K562 (cell line): ENCODE measurements around the gene CADM2. TPM values are rescaled to one million over a fixed set of nuclear protein-coding genes. Genes with fewer than 3 reads are reported as not detected.

Experiments
- ATAC-seq: fragments of 200-7000 bp; cut with Tn5 transposase; 3 replicates; pipeline ENCODE4 v1.9.1; 2020; ENCODE audit warnings: moderate library complexity
- BruUV-seq: library from RNA; stranded (reverse); fragments of 400-500 nt; replicated peaks from 2 replicates; lab custom pipeline; 2021; lab: Mats Ljungman, UMichigan
- CTCF ChIA-PET: fragments of 300-600 bp; formaldehyde crosslinking; extraction: SDS; loops from one replicate; lab custom pipeline; 2021; ENCODE audit warnings: low intra/inter-chr PET ratio; lab: Yijun Ruan, JAX
- POLR2A ChIA-PET: fragments of 300-600, 350-650 bp; sonication (Branson Sonifier 250); formaldehyde crosslinking; extraction: SDS; loops from one replicate; lab custom pipeline; 2021; ENCODE audit warnings: antibody characterized with exemption, inconsistent platforms; lab: Yijun Ruan, JAX
- DNase-seq, 4 experiments: peaks; one replicate each; pipeline versions ENCODE4 v3.0.0 to v3.0.0-alpha.2; 2011 to 2018; ENCODE audit warnings: low spot score in 3 of 4, mixed read lengths in 3 of 4; ENCODE audit errors: extremely low read depth in 1 of 4
- FAIRE-seq: peaks from 2 replicates; lab custom pipeline; 2011; peaks lifted over from hg19 to GRCh38; lab: Jason Lieb, UNC
- H2AFZ ChIP-seq: 2 replicates; pipeline ENCODE4 v1.6.0; 2011; ENCODE audit warnings: low read depth, low read length, control low read depth, inconsistent platforms
- H3K27ac ChIP-seq: fragments of 200-600 bp; 3 replicates; pipeline ENCODE4 v1.8.0; 2011; ENCODE audit warnings: low read depth, mild to moderate bottlenecking, control low read depth, inconsistent platforms, low read length, moderate library complexity, mixed read lengths; ENCODE audit errors: extremely low read depth
- H3K27me3 ChIP-seq, 2 experiments: fragments of 300-600 bp in 1 of 2; 2 replicates in 1 of 2; 3 replicates in 1 of 2; pipeline versions ENCODE4 v1.6.0 to v1.8.0; 2011; ENCODE audit warnings: inconsistent platforms in 2 of 2, low read length in 2 of 2, mild to moderate bottlenecking in 1 of 2, mixed read lengths in 1 of 2, moderate library complexity in 1 of 2; ENCODE audit not compliant: control insufficient read depth in 2 of 2, insufficient read depth in 2 of 2
- H3K36me3 ChIP-seq: fragments of 300-600 bp; 3 replicates; pipeline ENCODE4 v1.8.0; 2011; ENCODE audit warnings: mild to moderate bottlenecking, low read length, inconsistent platforms; ENCODE audit not compliant: control insufficient read depth, insufficient read depth
- H3K4me1 ChIP-seq, 2 experiments: fragments of 200-600 bp in 1 of 2; replicated peaks in 1 of 2; 2 replicates in 1 of 2; 3 replicates in 1 of 2; pipeline versions ENCODE4 v1.5.1 to v1.8.0; 2011; ENCODE audit warnings: inconsistent platforms in 2 of 2, low read length in 2 of 2, mild to moderate bottlenecking in 1 of 2, mixed read lengths in 1 of 2, moderate library complexity in 1 of 2; ENCODE audit not compliant: control insufficient read depth in 2 of 2, insufficient read depth in 2 of 2
- H3K4me2 ChIP-seq: 2 replicates; pipeline ENCODE4 v1.6.1; 2011; ENCODE audit warnings: low read length, control low read depth, inconsistent platforms, mixed read lengths; ENCODE audit not compliant: insufficient read depth
- H3K4me3 ChIP-seq: fragments of 200-600 bp; sonication (generic), shearing (Covaris generic); 2 replicates; pipeline ENCODE4 v1.5.1; 2016; ENCODE audit warnings: control low read depth, inconsistent platforms
- H3K79me2 ChIP-seq: fragments of 200-600 bp; 3 replicates; pipeline ENCODE4 v1.8.0; 2011; ENCODE audit warnings: low read length, inconsistent platforms; ENCODE audit not compliant: control insufficient read depth, insufficient read depth
- H3K9ac ChIP-seq, 2 experiments: 2 replicates each; pipeline versions ENCODE4 v1.6.0 to v1.6.1; 2011; ENCODE audit warnings: low read depth in 2 of 2, low read length in 2 of 2, control low read depth in 1 of 2, inconsistent platforms in 1 of 2, mild to moderate bottlenecking in 1 of 2, mixed read lengths in 1 of 2; ENCODE audit not compliant: insufficient read depth in 1 of 2
- H3K9me1 ChIP-seq: one replicate; pipeline ENCODE4 v1.6.0; 2011; ENCODE audit warnings: inconsistent platforms, mild to moderate bottlenecking, low read length, moderate library complexity; ENCODE audit not compliant: control insufficient read depth, insufficient read depth
- H3K9me3 ChIP-seq: replicated peaks from 2 replicates; pipeline ENCODE4 v1.5.1; 2011; ENCODE audit warnings: low read depth, low read length, inconsistent platforms; ENCODE audit not compliant: control insufficient read depth, insufficient read depth
- H4K20me1 ChIP-seq: replicated peaks from 2 replicates; pipeline ENCODE4 v1.6.1; 2011; ENCODE audit warnings: low read length, inconsistent platforms, mixed read lengths; ENCODE audit not compliant: control insufficient read depth, insufficient read depth
- MYNN ChIP-seq, 2 experiments: sonication (generic); formaldehyde crosslinking in 1 of 2; IDR thresholded peaks; 2 replicates each; pipeline versions ENCODE4 v1.5.0 to v1.6.1; 2016 to 2020; ENCODE audit warnings: antibody characterized with exemption in 1 of 2, missing genetic modification reagents in 1 of 2
- NR0B1 ChIP-seq: fragments of 450-650 bp; IDR thresholded peaks from one replicate; pipeline ENCODE4 v1.6.1; 2018; ENCODE audit warnings: mild to moderate bottlenecking, moderate library complexity; ENCODE audit not compliant: partially characterized antibody
- SFPQ ChIP-seq: fragments of 200-400 bp; formaldehyde crosslinking; IDR thresholded peaks from 2 replicates; pipeline ENCODE4 v1.6.1; 2017; ENCODE audit warnings: mild to moderate bottlenecking, low read depth, low read length, moderate library complexity
- SOX6 ChIP-seq: fragments of 450-650 bp; IDR thresholded peaks from 2 replicates; pipeline ENCODE4 v1.6.1; 2014; ENCODE audit warnings: mild to moderate bottlenecking
- TCF7 ChIP-seq: sonication (generic); IDR thresholded peaks from 2 replicates; pipeline ENCODE4 v1.6.1; 2016; ENCODE audit warnings: antibody characterized with exemption, borderline replicate concordance
- ZNF445 ChIP-seq: fragments of 250-450 bp; sonication (Bioruptor Pico); IDR thresholded peaks from 2 replicates; pipeline ENCODE4 v1.4.0; 2020; ENCODE audit warnings: low read depth, mild to moderate bottlenecking, moderate library complexity
- whole genome bisulfite sequencing: fragments of 100-300 bp; shearing (Covaris generic); methylation state at CpG from one replicate; pipeline ENCODE4 v1.1.6; 2016; ENCODE audit warnings: low coverage, mixed read lengths; ENCODE audit not compliant: insufficient coverage; ENCODE audit errors: missing lambda C conversion rate; 5-methylcytosine and 5-hydroxymethylcytosine counted together
- in situ Hi-C: fragments of 300-500 bp; cut with MboI; formaldehyde crosslinking; loops from 4 replicates; pipeline ENCODE4 v1.15.0; 2018; ENCODE audit warnings: inconsistent platforms, mixed read lengths
- intact Hi-C: fragments of 100-400 bp; cut with micrococcal nuclease; formaldehyde crosslinking; loops from 2 replicates; pipeline ENCODE4 v1.14.2; 2022
- polyA plus RNA-seq, 8 experiments: library from polyadenylated mRNA; depleted of rRNA in 4 of 8; stranded (reverse) in 5 of 8; unstranded in 3 of 8; fragments of >200 nt; fragmentation: Nextera tagmentation in 2 of 8; fragmentation: Illumina TruSeq in 1 of 8; extraction: Ambion mirVana in 2 of 8; extraction: Trizol in 1 of 8; gene quantifications; 2 replicates each; pipeline versions ENCODE4 v1.2.1 to v1.2.3, GENCODE V29; 2011 to 2014; ENCODE audit warnings: inconsistent platforms in 1 of 8, missing spikeins in 1 of 8
- total RNA-seq, 7 experiments: library from RNA; depleted of rRNA in 6 of 7; stranded (reverse); fragments of >200 nt in 6 of 7; fragmentation: Illumina TruSeq in 2 of 7; extraction: Trizol in 2 of 7; gene quantifications; 2 replicates each; pipeline versions ENCODE4 v1.2.1 to v1.2.3, GENCODE V29; 2011 to 2021; ENCODE audit warnings: low replicate concordance in 1 of 7

The CADM2 gene
- total and polyA plus RNA-seq, 9 of the 15 experiments (the other 6 are each of a cell fraction or from before 2014, with no cell fraction given) = 0.11 to 3.2 (median 0.95) TPM

- TF ChIP-seq SFPQ = no peak
These were observed 880.1 kb downstream of the CADM2 start (continued) for GRCh38 chr3:85838921-85839320.

GRCh38 chr3:85842081-85842480, 883.3 kb downstream of the CADM2 start:
- H3K79me2 ChIP-seq = no peaks in the 10 kb centered on the region
- FAIRE-seq = no peak
- BruUV-seq = no TSS peak
- TF ChIP-seq NR0B1 (no peak), MYNN (IDR thresholded peaks at IDR 0.05) (no peak), MYNN (CRISPR knock-in tag; IDR thresholded peaks at IDR 0.05) (no peak), ZNF445 (CRISPR knock-in tag) (no peak), TCF7 (no peak), SOX6 (no peak)
- TF ChIP-seq, all 486 proteins: peak for 0
- no peak for DNase-seq
- no peak for ATAC-seq
- Histone ChIP-seq H2AFZ (no peak overlapping the region), H3K9me1 (no peaks in the 10 kb centered on the region), H3K4me3 (no peak overlapping the region), H3K4me2 (no peak overlapping the region), H4K20me1 (no peaks in the 10 kb centered on the region), H3K9ac (no peak overlapping the region), H3K27ac (no peak overlapping the region), H3K36me3 (no peaks in the 10 kb centered on the region), H3K9me3 (no peaks in the 10 kb centered on the region), H3K4me1 (no peaks in the 10 kb centered on the region), H3K27me3 (no peaks in the 10 kb centered on the region)
- in situ Hi-C loops = no loop called here
- ChIA-PET CTCF (no interaction called here), POLR2A (no interaction called here)
- intact Hi-C loops = no loop called here
- WGBS = 0% methylated on average over 3 of the region's 3 CpGs
